T47D (cell line): ENCODE data around the gene CCDC191.
A peak's percentile ranks its signal among the peaks of the same experiment; 100 is the strongest.

Experiments
- DNase-seq, 2 experiments: peaks; one replicate each; pipeline versions ENCODE4 v3.0.0 to v3.0.0-alpha.2; 2011 to 2012; ENCODE audit warnings: low read depth in 1 of 2, low spot score in 1 of 2
- JUND ChIP-seq: IDR thresholded peaks from 2 replicates; pipeline ENCODE4 v1.6.1; 2012; ENCODE audit warnings: low read depth
- in situ Hi-C: cut with HindIII; loops from 2 replicates; pipeline ENCODE4 v1.10.0; 2016; ENCODE audit warnings: low sequenced_read_pairs, low pct_unique_long_range_greater_than_20kb

CCDC191 gene, protein sequence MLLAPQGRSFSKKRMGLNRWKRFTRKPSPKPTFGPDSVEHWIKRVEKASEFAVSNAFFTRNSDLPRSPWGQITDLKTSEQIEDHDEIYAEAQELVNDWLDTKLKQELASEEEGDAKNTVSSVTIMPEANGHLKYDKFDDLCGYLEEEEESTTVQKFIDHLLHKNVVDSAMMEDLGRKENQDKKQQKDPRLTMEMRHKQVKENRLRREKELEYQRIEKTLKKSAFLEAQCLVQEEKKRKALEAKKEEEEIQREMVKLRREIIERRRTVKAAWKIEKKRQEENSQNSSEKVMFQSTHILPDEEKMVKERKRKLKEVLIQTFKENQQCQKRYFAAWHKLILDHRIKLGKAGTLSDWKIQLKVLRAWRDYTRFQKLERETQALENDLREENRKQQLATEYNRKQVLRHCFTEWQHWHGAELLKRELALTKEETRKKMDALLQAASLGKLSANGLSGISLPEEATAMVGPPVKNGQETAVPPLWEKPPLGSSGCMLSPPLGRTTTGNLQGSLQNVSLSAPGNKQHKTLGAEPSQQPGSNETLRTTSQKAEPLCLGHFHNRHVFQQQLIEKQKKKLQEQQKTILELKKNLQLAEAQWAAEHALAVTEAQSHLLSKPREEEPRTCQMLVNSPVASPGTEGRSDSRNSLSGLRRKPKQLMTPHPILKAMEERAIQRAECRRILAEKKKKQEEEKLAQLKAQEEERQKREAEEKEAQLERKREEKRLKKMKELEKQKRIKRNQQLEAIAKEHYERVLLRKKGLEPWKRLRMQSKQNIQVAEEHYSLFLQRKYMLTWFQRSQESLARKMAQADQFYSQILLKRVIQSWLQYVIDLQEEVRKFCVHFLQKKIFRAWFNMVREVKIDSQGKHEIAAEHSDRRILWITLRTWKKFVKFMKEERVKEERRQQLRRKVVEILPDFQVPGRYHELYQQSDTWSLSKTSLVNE

DNA sequence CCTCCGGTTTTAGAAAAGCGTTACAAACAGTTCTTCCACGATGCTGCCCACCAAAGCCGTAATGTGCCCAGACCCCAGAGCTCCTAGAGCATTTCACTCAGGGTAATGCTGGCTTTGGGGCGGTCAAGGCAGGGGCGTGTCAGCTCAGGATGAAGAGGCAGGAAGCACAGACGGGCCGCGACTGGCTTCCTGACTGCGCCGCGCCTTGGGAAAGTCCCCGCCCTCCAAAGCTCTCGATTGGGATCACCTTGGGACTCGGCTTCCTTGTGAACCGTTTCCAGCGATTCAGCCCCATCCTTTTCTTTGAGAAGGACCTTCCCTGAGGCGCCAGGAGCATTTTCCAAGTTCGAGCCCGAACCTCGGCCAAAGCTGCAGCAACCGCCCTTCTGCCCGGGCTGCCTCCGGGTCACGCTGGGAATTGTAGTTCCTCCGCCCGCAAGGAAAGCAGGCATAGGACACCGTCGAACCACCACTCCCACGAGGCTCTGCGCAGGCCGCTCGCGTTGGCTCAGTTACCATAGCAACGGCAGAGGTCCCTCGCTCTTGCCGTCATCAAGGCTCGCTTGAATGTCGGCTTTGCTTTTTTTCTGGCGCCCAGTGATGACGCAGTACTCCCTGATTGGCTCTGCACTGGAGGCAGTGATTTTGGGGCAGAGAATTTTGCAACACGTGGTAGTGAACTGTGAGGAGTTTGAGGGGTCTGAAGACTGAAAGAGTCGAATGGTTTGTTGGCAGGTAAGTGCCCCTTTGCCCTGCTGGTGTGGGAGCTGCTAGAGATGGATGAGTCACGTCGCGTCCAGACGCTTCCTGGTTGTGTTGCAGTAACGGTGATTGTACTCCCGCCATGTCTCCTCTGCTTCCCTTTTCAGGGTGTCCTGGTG lies at the start of gene CCDC191, which contains the start of gene QTRT2:
Gene CCDC191 (minus strand): TSS at position 397 of the 881 bp plus-strand sequence. CDS start 60 bp downstream, at position 337.
Gene QTRT2 (plus strand): TSS at position 608 of the 881 bp plus-strand sequence. CDS start 8,521 bp downstream, outside the sequence.
- in situ Hi-C loops, result no loop called here
- TF ChIP-seq JUND, result no peak
- DNase-seq, result peak; percentile 73 to 99

DNA sequence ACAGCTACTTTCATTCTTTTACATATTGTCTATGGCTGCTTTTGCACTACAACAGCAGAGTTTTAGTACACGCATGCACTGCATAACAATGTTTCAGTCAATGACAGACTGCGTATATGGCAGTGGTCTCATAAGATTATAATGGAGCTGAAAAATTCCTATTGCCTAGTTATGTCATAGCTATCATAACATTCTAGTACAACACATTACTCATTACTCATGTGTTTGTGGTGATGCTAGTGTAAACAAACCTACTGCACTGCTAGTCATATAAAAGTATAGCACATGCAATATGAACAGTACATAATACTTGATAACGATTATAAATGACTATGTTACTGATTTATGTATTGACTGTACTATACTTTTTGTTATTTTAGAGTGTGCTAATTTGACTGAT lies 48.1 kb upstream of the CCDC191 start:
- no peak for DNase-seq
- in situ Hi-C loops, result no loop called here
- no peak for TF ChIP-seq JUND

DNA sequence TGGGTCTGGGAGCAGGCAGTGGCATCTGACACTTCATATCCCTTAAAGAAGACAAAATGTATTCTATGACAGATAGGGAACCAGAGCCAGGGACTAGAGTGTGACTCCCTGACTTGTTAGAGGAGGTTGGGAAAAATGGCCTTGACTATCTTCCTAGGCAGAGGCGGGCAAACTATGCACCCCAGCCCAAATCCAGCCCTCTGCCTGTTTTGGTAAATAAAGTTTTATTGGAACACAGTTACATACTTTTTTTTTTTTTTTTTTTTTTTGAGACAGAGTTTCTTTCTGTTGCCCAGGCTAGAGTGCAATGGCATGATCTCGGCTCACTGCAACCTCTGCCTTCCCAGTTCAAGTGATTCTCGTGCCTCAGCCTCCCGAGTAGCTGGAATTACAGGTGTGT lies 47.5 kb upstream of the CCDC191 start:
- in situ Hi-C loops, result no loop called here
- DNase-seq, result no peak
- TF ChIP-seq JUND, result no peak

DNA sequence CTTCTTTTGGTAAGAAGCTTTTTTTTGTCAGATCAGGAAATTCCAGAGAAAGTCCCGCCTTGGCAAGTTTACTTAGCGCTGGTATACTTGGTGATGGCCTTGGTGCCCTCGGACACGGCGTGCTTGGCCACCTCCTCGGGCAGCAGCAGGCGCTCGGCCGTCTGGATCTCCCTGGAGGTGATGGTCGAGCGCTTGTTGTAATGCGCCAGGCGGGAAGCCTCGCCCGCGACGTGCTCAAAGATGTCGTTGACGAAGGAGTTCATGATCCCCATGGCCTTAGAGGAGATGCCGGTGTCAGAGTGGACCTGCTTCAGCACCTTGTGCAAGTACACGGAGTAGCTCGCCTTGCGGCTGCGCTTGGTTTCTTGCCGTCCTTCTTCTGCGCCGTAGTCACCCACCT lies 46.9 kb upstream of the CCDC191 start:
- TF ChIP-seq JUND, result no peak
- DNase-seq, result no peak
- in situ Hi-C loops, result no loop called here

DNA sequence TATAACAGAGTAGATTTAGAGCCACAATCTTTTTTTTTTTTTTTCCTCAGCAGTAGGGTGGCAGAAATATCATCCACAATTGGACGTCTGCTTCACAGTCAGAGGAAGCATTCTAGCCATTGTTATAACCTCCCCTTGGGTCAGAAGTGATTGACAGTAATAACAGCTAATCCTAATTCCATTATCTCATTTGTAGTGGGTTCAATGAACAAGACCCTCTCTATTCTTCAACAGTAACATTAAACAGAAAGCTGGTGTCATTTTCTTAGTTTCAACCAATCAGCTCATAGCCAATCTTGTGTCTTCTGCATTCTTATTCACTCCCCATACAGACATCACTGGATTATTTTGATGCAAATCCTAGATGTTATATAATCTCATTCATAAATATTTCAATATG lies 44.8 kb upstream of the CCDC191 start:
- DNase-seq, result no peak
- in situ Hi-C loops, result no loop called here
- no peak for TF ChIP-seq JUND

DNA sequence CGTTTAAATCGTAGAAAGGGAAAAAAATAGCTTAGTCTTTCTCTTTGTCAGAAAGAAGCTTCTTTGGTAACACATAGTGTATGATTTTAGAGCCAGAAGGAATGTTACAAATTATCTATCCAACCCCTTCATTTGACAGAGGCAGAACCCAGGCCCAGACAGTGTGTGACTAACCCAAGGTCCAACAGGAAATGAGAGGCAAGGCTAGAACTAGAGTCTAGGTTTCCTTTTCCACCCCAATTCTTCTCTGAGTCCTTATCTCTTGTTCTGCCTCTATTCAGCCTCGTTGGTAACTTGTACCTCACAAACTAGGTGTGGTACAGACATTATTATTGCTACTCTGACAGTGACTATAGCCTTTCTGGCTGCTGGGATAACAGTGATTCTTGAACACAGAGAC lies 39.5 kb upstream of the CCDC191 start:
- DNase-seq, result no peak
- in situ Hi-C loops, result no loop called here
- no peak for TF ChIP-seq JUND

DNA sequence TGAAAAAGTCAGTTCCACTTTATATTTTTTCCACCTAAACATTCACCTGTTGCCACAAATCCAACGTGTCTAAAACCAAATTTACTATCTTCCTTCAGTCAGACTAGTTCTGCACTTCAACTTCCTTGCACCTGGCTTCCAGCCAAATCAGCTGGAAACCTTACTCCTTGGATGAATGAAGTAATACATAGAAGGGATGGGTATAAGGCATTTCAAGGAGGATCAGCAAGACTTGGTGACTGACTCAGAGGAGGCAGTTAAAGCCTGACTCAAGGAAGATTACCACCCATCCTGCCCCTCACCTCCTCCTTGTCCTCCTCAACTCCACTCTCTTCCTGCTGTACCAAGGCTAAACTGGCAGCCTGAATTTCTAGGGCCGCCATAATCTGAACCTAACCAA lies 37.3 kb upstream of the CCDC191 start:
- DNase-seq, result peak in 1 of 2 experiments; percentile 44
- TF ChIP-seq JUND, result no peak
- in situ Hi-C loops, result no loop called here

DNA sequence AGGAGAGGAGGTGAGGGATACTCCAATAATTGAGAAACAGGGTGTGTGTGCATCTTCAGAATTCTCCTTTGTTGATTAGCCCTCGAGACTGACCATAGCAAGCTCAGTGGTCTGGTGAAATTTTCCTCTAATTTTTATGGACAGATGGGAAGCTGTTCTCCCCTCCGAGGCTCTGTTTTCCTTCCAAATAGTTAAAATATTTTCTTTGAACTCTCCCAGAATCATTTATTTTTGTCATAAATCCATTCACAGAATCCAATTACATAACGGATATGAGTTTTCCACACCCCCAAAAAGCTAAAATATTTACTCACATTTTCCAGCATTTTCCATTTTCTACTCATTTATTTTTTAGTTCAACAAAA lies 36.7 kb upstream of the CCDC191 start:
- DNase-seq, result no peak
- in situ Hi-C loops, result no loop called here
- TF ChIP-seq JUND, result no peak

DNA sequence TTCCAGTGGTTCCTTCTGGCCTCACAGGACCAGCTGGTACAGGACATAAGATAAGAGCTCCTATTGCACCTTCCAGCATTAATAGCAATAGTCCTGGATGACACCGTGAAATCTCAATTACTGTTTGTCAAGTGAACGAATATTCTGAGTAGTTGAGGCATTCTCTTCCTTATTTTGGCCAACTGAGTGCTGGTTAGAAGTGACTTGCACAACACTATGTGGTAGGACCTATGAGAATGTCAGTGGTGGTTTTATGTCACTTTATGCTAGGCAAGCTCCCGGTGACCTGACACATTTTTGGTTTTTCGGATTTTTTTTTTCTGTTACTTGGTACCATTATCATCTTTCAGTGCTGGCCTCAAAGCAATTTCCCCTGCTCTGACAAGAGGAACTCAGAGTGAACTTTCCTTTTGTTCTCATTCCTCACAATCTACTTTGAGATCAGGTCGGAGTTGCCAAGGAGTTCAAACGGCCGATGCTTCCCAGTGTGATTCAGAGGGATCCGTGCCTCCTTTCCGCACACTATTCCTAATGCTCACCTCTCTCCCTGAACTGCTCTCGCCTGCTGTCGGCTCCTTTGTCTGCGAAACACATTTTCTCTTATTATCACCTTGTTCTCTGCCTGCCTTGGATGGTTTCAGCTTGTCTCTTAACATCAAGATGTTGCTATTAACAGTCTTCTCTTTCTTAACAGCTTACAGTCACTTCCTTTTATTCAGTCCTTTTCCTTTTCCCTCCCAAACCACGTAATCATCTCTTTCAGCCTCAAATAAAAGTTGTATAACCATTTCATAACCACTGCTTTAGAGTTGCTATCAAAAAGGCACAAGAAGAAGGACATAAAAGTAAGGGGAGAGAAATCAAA lies 36.1 kb upstream of the CCDC191 start:
- no peak for DNase-seq
- in situ Hi-C loops, result no loop called here
- no peak for TF ChIP-seq JUND

DNA sequence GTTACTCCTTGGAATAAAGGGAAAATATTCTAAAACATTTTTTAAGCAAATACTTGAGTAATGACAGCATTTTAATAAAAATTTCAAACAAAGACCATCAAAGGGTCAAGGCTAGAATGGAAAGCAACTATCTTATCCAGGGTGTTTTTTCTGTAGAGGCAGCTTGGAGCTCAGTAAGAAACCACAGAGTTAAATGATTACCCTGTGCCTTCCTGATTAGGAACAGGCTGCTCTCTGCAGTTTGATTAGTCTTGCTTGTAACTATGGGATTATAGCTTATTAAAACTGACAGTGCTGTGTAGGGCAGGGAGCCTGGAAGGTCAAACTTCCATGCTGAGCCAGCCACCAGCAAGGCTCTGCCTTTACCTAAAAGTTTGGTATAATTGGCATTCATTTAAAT lies 33.3 kb upstream of the CCDC191 start:
- no peak for DNase-seq
- in situ Hi-C loops, result no loop called here
- TF ChIP-seq JUND, result no peak

DNA sequence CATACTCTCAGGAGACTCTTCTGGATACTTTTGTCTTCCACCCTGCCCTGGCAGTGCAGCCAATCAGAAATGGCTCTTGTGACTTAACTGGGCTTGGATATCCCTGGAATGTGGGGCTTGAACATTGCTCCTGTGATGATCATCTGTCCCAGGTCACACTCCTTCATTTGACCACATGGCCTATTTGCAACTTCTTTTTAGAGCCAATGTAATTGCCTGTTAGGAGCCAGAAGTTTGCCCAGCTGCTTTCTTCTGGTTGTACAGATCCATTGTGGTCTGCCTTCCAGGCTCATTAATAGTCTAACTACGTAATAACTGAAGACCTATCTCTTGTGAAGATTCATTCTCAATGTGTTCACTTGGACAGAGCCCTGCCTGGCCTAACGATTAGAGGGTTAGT lies 30.0 kb upstream of the CCDC191 start:
- no peak for TF ChIP-seq JUND
- in situ Hi-C loops, result no loop called here
- DNase-seq, result no peak

DNA sequence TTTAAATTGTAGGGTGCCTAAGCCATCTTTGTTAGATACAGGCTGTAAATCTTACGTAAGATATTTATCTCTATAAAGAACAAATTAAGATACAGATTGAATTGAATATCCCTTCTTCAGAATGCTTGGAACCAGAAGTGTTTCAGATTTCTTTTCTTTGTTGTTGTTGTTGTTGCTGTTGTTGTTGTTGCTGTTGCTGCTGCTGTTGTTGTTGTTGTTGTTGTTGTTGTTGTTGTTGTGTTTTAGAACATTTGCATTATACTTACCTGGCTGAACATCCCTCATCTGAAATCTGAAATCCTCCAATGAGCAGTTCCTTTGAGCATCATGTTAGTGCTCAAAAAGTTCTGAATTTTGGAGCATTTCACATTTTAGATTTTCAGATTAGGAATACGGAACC lies 26.8 kb upstream of the CCDC191 start:
- in situ Hi-C loops, result no loop called here
- TF ChIP-seq JUND, result no peak
- no peak for DNase-seq
